ENCODE data around the gene SLC25A25. TPM values are rescaled to one million over a fixed set of nuclear protein-coding genes. Genes with fewer than 3 reads are reported as not detected.

Gene SLC25A25
- total and polyA plus RNA-seq, 9 of the 15 experiments (the other 6 are each of a cell fraction or from before 2014, with no cell fraction given), result 0.07 to 35.9 (median 23.2) TPM

DNA sequence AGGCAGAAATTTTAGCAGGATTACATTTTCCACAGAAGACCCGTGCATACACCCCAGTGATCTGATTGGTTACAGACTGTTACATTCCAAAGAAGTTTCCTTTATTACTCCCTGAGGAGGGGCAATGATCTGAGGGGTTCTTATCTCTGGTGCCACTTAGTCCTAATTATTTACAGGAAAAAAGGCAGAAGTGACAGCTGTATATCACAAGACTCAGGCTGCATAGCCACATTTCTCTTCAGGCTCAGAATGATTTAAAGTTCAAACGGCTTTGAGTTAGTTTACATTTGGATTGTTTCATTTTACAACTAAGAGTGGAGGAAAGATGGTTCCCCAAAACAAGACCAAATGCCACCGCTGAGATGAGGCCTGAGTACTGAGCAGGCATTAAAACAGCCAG lies 18.2 kb upstream of the SLC25A25 start:
- CTCF ChIA-PET (ENCODE audit: low intra/inter-chr PET ratio), result no interaction called here
- FAIRE-seq, result no peak
- TF ChIP-seq, protein P1, sequence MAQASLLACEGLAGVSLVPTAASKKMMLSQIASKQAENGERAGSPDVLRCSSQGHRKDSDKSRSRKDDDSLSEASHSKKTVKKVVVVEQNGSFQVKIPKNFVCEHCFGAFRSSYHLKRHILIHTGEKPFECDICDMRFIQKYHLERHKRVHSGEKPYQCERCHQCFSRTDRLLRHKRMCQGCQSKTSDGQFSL (CRISPR knock-in tag; IDR thresholded peaks at IDR 0.05), result no peak
- TF ChIP-seq, protein P1 (tag; IDR thresholded peaks at IDR 0.05), result no peak
- TF ChIP-seq, protein P2, sequence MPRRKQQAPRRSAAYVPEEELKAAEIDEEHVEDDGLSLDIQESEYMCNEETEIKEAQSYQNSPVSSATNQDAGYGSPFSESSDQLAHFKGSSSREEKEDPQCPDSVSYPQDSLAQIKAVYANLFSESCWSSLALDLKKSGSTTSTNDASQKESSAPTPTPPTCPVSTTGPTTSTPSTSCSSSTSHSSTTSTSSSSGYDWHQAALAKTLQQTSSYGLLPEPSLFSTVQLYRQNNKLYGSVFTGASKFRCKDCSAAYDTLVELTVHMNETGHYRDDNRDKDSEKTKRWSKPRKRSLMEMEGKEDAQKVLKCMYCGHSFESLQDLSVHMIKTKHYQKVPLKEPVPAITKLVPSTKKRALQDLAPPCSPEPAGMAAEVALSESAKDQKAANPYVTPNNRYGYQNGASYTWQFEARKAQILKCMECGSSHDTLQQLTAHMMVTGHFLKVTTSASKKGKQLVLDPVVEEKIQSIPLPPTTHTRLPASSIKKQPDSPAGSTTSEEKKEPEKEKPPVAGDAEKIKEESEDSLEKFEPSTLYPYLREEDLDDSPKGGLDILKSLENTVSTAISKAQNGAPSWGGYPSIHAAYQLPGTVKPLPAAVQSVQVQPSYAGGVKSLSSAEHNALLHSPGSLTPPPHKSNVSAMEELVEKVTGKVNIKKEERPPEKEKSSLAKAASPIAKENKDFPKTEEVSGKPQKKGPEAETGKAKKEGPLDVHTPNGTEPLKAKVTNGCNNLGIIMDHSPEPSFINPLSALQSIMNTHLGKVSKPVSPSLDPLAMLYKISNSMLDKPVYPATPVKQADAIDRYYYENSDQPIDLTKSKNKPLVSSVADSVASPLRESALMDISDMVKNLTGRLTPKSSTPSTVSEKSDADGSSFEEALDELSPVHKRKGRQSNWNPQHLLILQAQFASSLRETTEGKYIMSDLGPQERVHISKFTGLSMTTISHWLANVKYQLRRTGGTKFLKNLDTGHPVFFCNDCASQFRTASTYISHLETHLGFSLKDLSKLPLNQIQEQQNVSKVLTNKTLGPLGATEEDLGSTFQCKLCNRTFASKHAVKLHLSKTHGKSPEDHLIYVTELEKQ (CRISPR knock-in tag; IDR thresholded peaks at IDR 0.05), result 0 out of 2 replicates have a peak, but pooled peaks have one; percentile 12
- TF ChIP-seq, protein P3, sequence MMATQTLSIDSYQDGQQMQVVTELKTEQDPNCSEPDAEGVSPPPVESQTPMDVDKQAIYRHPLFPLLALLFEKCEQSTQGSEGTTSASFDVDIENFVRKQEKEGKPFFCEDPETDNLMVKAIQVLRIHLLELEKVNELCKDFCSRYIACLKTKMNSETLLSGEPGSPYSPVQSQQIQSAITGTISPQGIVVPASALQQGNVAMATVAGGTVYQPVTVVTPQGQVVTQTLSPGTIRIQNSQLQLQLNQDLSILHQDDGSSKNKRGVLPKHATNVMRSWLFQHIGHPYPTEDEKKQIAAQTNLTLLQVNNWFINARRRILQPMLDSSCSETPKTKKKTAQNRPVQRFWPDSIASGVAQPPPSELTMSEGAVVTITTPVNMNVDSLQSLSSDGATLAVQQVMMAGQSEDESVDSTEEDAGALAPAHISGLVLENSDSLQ (IDR thresholded peaks at IDR 0.05), result peak; percentile 74
- TF ChIP-seq, protein P4, sequence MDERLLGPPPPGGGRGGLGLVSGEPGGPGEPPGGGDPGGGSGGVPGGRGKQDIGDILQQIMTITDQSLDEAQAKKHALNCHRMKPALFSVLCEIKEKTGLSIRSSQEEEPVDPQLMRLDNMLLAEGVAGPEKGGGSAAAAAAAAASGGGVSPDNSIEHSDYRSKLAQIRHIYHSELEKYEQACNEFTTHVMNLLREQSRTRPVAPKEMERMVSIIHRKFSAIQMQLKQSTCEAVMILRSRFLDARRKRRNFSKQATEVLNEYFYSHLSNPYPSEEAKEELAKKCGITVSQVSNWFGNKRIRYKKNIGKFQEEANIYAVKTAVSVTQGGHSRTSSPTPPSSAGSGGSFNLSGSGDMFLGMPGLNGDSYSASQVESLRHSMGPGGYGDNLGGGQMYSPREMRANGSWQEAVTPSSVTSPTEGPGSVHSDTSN (CRISPR knock-in tag; IDR thresholded peaks at IDR 0.05; ENCODE audit: low read depth), result no peak
- TF ChIP-seq, protein P4 (tag; conservative IDR thresholded peaks at IDR 0.05; ENCODE audit: low read depth), result peak; percentile 87
- TF ChIP-seq MEIS2 (IDR thresholded peaks at IDR 0.05; ENCODE audit: partially characterized antibody) (peak; percentile 87), RB1 (IDR thresholded peaks at IDR 0.05; ENCODE audit: low read depth) (0 out of 2 replicates have a peak, but pooled peaks have one; percentile 17), SMARCE1 (IDR thresholded peaks at IDR 0.05) (0 out of 2 replicates have a peak, but pooled peaks have one; percentile 11), ADNP (tag; IDR thresholded peaks at IDR 0.05) (peak; percentile 61; the same call in 1 of the 2 replicates), DPF2 (IDR thresholded peaks at IDR 0.05) (0 out of 2 replicates have a peak, but pooled peaks have one; percentile 12)
- TF ChIP-seq, protein P5, sequence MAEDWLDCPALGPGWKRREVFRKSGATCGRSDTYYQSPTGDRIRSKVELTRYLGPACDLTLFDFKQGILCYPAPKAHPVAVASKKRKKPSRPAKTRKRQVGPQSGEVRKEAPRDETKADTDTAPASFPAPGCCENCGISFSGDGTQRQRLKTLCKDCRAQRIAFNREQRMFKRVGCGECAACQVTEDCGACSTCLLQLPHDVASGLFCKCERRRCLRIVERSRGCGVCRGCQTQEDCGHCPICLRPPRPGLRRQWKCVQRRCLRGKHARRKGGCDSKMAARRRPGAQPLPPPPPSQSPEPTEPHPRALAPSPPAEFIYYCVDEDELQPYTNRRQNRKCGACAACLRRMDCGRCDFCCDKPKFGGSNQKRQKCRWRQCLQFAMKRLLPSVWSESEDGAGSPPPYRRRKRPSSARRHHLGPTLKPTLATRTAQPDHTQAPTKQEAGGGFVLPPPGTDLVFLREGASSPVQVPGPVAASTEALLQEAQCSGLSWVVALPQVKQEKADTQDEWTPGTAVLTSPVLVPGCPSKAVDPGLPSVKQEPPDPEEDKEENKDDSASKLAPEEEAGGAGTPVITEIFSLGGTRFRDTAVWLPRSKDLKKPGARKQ (CRISPR knock-in tag; IDR thresholded peaks at IDR 0.05), result no peak

More for the DNA sequence above, 18.2 kb upstream of the SLC25A25 start:
- no peaks in the 10 kb centered on the region for H4K20me1 ChIP-seq (replicated peaks; ENCODE audit: control insufficient read depth, insufficient read depth, low read length)
- peaks cover 6 to 10% of the 10 kb centered on the region in 2 experiments for H3K4me1 ChIP-seq (replicated peaks in 1 of 2; ENCODE audit: control insufficient read depth in 2 of 2, insufficient read depth in 2 of 2, low read length in 2 of 2)
- peak overlapping the region; percentile 59; the same call in 1 of the 2 replicates for H2AFZ ChIP-seq (ENCODE audit: low read depth, low read length)
- DNase-seq (ENCODE audit: extremely low read depth in 1 of 4, low spot score in 3 of 4), result no peak
- peak overlapping the region in 1 of 2 experiments; percentile 17; a peak in 1 of 4 replicates for H3K9ac ChIP-seq (ENCODE audit: insufficient read depth in 1 of 2, low read depth in 2 of 2, low read length in 2 of 2)
- WGBS (ENCODE audit: insufficient coverage, low coverage, missing lambda C conversion rate), result 5% methylated on average over 3 of the region's 3 CpGs
- ATAC-seq, result no peak
- H3K36me3 ChIP-seq (ENCODE audit: control insufficient read depth, insufficient read depth, low read length), result no peaks in the 10 kb centered on the region
- no peak overlapping the region for H3K4me3 ChIP-seq
- H3K9me1 ChIP-seq (ENCODE audit: control insufficient read depth, insufficient read depth, low read length), result no peaks in the 10 kb centered on the region
- no peak overlapping the region for H3K27ac ChIP-seq (ENCODE audit: extremely low read depth, low read depth, low read length)
- in situ Hi-C loops (cut with MboI) (no loop called here), intact Hi-C loops (cut with micrococcal nuclease) (loop anchor here (2.0 kb wide), 1 partner anchor 33 kb away; no protein-coding TSS in a partner anchor)
- H3K27me3 ChIP-seq (ENCODE audit: control insufficient read depth in 2 of 2, insufficient read depth in 2 of 2, low read length in 2 of 2), result no peaks in the 10 kb centered on the region
- H3K4me2 ChIP-seq (ENCODE audit: insufficient read depth, low read length), result no peak overlapping the region
- H3K9me3 ChIP-seq (replicated peaks; ENCODE audit: control insufficient read depth, insufficient read depth, low read depth, low read length), result no peaks in the 10 kb centered on the region
- POLR2A ChIA-PET, result interaction anchor here (0.6 to 1.5 kb wide), 3 partner anchors 9 to 67 kb away, joined by 3 to 8 read pairs (median 3); no protein-coding TSS in a partner anchor
- no TSS peak for BruUV-seq (replicated peaks)
- H3K79me2 ChIP-seq (ENCODE audit: control insufficient read depth, insufficient read depth, low read length), result no peaks in the 10 kb centered on the region
